Esophagus (tissue), 2 donors: Measurements from ENCODE around the gene TRAPPC12. TPM values are rescaled to one million over a fixed set of nuclear protein-coding genes. Genes with fewer than 3 reads are reported as not detected.
A peak's percentile ranks its signal among the peaks of the same experiment; 100 is the strongest.
"Not testable (repeated sequence)": the region's sequence is repeated elsewhere in the genome, so short reads cannot be mapped to it uniquely, and the experiment has no call there.

ENCODE experiments used
- H3K27ac ChIP-seq, 2 donors: one replicate each; pipeline ENCODE4 v1.5.1; 2013; ENCODE audit warnings: low read depth in 2 of 2, mild to moderate bottlenecking in 2 of 2, inconsistent platforms in 1 of 2, low read length in 1 of 2, moderate library complexity in 1 of 2
- H3K27me3 ChIP-seq, 2 donors: one replicate each; pipeline ENCODE4 v1.6.1; 2013; ENCODE audit warnings: low read length in 2 of 2, control low read depth in 1 of 2, mild to moderate bottlenecking in 1 of 2; ENCODE audit not compliant: insufficient read depth in 2 of 2, control insufficient read depth in 1 of 2
- H3K36me3 ChIP-seq, 2 donors: one replicate each; pipeline ENCODE4 v1.6.1; 2013; ENCODE audit warnings: low read length in 1 of 2; ENCODE audit not compliant: control insufficient read depth in 2 of 2, insufficient read depth in 2 of 2
- H3K4me1 ChIP-seq, 2 donors: one replicate each; pipeline ENCODE4 v1.6.1; 2013; ENCODE audit warnings: low read length in 1 of 2; ENCODE audit not compliant: control insufficient read depth in 2 of 2, insufficient read depth in 2 of 2
- H3K4me3 ChIP-seq, 2 donors: one replicate each; pipeline ENCODE4 v1.5.1; 2013; ENCODE audit warnings: low read length in 2 of 2, mild to moderate bottlenecking in 2 of 2, low read depth in 1 of 2, moderate library complexity in 1 of 2
- H3K9me3 ChIP-seq, 2 donors: one replicate each; pipeline ENCODE4 v1.6.1; 2013; ENCODE audit warnings: mild to moderate bottlenecking in 2 of 2, low read depth in 1 of 2, low read length in 1 of 2, moderate library complexity in 1 of 2; ENCODE audit not compliant: control insufficient read depth in 2 of 2, insufficient read depth in 1 of 2
- WGBS, 2 donors: extraction: QIAGEN DNeasy Blood & Tissue Kit; methylation state at CpG; one replicate each; pipeline ENCODE4 v1.1.7; 2013; 5-methylcytosine and 5-hydroxymethylcytosine counted together
- polyA plus RNA-seq, 2 donors: library from polyadenylated mRNA; stranded (reverse); fragments of 200-250 nt; gene quantifications; one replicate each; pipeline ENCODE4 v1.2.3, GENCODE V29; 2013
- donor health status: healthy with polysubstance abuse.
- donor health status: Bipolar disorder and iron deficiency.

TRAPPC12 gene
- polyA plus RNA-seq, 2 donors: 43.6 to 64.2 TPM

DNA sequence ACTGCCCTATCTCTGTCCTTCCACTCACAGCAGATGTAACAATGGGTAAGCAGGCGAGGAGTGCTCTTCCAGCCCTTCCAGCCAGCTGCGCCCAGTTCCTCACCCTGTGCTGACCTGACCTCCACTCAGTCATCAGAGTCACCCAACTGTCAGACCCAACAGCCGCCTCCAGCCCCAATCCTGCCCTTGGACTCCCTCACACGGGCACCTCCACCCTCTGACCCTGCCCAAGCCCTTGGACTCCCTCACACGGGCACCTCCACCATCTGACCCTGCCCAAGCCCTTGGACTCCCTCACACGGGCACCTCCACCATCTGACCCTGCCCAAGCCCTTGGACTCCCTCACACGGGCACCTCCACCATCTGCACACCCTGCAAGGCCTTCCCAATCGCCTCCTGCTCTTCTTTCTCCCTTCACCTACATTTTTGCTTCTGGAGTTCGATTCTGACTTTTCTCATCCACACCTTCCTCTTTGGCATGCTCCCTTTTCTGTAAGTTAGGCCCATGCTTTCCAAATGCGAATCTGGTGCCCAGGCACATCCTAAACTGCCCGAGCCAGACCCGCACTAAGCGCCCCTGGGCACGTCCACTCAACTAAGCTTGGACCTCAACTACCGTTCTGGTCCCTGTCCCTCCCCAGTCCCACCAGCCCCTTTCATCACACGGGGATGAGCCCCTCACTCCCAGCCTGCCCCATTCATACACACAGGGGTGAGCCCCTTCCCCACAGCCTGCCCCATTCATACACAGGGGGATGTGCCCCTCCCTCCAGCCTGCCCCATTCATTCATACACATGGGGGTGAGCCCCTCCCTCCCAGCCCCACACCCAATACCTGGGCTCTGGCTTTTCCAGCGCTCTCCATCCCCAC is 17.7 kb upstream of the TRAPPC12 start:
- no peaks in the 10 kb centered on the region for H3K36me3 ChIP-seq
- no peaks in the 10 kb centered on the region for H3K4me1 ChIP-seq
- peaks cover 0 to 3% of the 10 kb centered on the region in 2 donors for H3K9me3 ChIP-seq
- no peak overlapping the region for H3K27ac ChIP-seq
- H3K4me3 ChIP-seq: no peak overlapping the region
- 89 to 92% methylated on average over 17 of the region's 17 CpGs for WGBS, 2 donors
- H3K27me3 ChIP-seq: no peaks in the 10 kb centered on the region

DNA sequence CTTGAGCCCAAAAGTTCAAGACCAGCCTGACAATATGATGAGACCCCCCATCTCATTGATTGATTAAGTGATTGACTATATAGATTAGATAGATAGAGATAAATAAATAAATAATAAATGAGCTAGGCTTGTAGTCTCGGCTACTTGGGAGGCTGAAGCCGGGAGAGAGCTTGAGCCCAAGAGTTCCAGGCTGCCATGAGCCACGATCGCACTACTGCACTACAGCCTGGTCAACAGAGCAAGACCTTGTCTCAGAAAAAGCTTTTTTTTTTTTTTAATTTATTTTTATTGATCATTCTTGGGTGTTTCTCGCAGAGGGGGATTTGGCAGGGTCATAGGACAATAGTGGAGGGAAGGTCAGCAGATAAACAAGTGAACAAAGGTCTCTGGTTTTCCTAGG is 14.3 kb upstream of the TRAPPC12 start:
- WGBS, 2 donors: 91 to 93% methylated on average over 5 of the region's 5 CpGs
- Histone ChIP-seq H3K27me3 (no peaks in the 10 kb centered on the region), H3K4me1 (no peaks in the 10 kb centered on the region), H3K4me3 (no peak overlapping the region), H3K36me3 (no peaks in the 10 kb centered on the region), H3K9me3 (peaks cover 0 to 3% of the 10 kb centered on the region in 2 donors), H3K27ac (no peak overlapping the region)

DNA sequence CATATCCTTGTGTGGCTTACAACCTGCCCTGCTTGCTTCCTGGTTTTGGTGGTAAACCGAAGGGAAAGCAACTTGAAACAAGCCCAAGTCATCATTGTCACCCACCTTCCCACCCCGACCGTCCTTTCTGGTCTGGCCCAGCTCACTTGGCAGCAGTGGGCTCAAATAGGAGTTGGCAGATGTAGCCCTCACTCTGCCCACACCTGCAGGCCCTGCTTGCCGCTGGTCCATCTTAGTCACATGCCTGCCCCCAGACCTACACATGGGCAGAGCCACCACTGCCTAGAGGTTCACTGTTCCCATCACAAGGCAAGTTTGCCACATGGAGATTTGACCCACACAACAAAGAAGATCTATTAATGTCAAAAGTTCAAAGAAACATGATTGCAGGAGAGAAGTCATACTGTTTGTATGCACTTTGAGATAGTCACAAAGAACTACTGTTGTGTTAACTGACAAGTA is 11.2 kb upstream of the TRAPPC12 start:
- no peak overlapping the region for H3K4me3 ChIP-seq
- no peaks in the 10 kb centered on the region for H3K9me3 ChIP-seq
- no peak overlapping the region for H3K27ac ChIP-seq
- 96 to 97% methylated on average over 4 of the region's 4 CpGs for WGBS, 2 donors
- no peaks in the 10 kb centered on the region for H3K36me3 ChIP-seq
- no peaks in the 10 kb centered on the region for H3K27me3 ChIP-seq
- H3K4me1 ChIP-seq: no peaks in the 10 kb centered on the region

DNA sequence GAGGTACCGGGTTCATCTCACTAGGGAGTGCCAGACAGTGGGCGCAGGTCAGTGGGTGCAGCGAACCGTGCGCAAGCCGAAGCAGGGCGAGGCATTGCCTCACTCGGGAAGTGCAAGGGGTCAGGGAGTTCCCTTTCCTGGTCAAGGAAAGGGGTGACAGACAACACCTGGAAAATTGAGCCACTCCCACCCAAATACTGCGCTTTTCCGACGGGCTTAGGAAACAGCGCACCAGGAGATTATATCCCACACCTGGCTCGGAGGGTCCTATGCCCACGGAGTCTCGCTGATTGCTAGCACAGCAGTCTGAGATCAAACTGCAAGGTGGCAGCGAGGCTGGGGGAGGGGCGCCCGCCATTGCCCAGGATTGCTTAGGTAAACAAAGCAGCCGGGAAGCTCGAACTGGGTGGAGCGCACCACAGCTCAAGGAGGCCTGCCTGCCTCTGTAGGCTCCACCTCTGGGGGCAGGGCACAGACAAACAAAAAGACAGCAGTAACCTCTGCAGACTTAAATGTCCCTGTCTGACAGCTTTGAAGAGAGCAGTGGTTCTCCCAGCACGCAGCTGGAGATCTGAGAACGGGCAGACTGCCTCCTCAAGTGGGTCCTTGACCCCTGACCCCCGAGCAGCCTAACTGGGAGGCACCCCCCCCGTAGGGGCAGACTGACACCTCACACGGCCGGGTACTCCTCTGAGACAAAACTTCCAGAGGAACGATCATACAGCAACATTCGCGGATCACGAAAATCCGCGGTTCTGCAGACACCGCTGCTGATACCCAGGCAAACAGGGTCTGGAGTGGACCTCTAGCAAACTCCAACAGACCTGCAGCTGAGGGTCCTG is 9.9 kb upstream of the TRAPPC12 start:
- not testable (repeated sequence) for H3K9me3 ChIP-seq, H3K36me3 ChIP-seq, H3K4me1 ChIP-seq, H3K27me3 ChIP-seq, H3K27ac ChIP-seq, H3K4me3 ChIP-seq
- 89 to 94% methylated on average over 30 to 34 of the region's 34 CpGs for WGBS, 2 donors

DNA sequence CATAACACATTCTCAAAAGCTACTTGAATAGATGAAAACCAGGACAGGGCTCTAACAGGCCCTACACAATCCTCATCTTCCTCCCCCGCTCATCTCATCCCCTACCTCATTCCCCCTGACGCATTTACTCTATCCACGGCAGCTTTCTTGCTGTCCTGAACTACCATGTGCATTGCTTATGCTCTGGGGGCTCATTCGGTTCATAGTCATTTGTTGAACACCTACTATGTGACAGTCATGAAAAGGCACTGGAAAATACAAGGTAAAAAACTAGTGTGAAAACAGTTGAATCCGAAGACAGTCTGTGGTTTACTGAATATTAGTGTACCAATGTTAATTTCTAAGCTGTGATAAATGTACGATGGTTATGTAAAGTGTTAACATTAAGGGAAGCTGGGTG is 2.7 kb upstream of the TRAPPC12 start:
- H3K36me3 ChIP-seq: no peaks in the 10 kb centered on the region
- WGBS, 2 donors: 66 to 69% methylated on average over 6 of the region's 6 CpGs
- H3K9me3 ChIP-seq: peaks cover 0 to 4% of the 10 kb centered on the region in 2 donors
- H3K4me3 ChIP-seq: peak overlapping the region in 1 of 2 donors; percentile 67
- H3K27me3 ChIP-seq: no peaks in the 10 kb centered on the region
- H3K4me1 ChIP-seq: peaks cover 0 to 6% of the 10 kb centered on the region in 2 donors
- no peak overlapping the region for H3K27ac ChIP-seq

DNA sequence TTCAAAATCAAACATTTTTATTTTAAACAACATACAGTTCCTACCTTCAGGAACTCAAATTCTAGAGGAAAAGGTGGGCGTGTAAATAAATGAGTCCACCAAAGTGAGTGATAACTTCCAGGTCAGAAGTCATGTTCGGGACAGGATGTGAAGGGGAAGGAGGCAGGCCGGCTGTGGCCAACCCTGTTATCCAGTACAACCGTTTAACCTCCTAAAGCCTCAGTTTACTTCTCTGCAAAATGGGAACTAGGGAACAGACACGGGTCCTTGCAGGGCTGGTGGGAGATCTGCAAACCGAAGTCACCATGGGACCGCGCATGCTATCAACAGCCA is 2.2 kb upstream of the TRAPPC12 start:
- Histone ChIP-seq H3K36me3 (no peaks in the 10 kb centered on the region), H3K4me3 (peak overlapping the region; percentile 67 to 86), H3K27ac (peak overlapping the region; percentile 73 to 76), H3K4me1 (peaks cover 0 to 6% of the 10 kb centered on the region in 2 donors), H3K9me3 (peaks cover 0 to 4% of the 10 kb centered on the region in 2 donors), H3K27me3 (no peaks in the 10 kb centered on the region)
- 1% methylated on average over 8 of the region's 8 CpGs for WGBS, 2 donors

DNA sequence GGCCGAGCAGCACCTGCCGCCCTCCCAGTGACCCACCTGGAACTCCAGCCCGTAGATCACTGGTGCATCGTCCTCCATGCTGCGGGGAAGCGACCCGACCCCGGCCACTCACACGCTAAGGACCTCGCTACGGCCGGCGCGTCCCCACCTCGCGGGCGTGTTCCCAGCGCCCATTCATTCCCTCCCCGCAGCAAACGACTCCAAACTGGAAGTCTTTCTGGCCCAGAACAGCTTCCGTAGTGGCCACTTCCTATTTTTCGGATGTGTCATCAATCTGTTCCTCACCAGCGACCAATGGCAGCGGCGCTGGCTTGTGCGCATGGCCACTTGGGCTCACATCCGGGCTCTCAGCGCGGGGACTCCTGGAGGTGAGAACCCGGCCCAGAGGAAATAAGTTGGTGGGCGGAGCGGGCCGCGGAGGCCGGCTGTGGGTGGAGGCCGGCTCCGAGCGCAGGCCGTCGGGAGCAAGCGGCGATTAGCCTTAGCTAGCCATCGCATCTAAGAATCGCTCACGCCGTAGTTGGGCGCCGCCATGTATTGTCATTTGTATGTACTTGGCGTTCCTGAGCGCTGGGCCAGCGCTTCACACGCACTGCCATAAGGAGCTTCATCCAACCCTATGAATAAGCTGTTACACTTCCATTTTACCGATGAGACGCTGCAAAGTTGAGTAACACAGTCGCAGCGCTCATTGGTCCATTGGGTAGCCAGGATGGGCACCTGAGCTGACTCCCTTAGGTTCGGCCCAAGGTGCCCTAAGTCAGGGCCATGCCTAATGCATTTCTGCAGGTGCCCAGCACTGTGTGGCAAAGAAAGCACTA is 1.7 kb upstream of the TRAPPC12 start, which contains the start of gene EIPR1:
TSS of gene EIPR1 (minus strand) at position 207 of the 821 bp plus-strand sequence. CDS start at position 78, 129 bp downstream.
- H3K4me1 ChIP-seq: peaks cover 0 to 6% of the 10 kb centered on the region in 2 donors
- H3K36me3 ChIP-seq: no peaks in the 10 kb centered on the region
- H3K9me3 ChIP-seq: peaks cover 0 to 4% of the 10 kb centered on the region in 2 donors
- peak within 1 kb of the TSS; percentile 90 to 98 for H3K27ac ChIP-seq
- 1 to 2% methylated on average over 57 of the region's 57 CpGs for WGBS, 2 donors
- no peaks in the 10 kb centered on the region for H3K27me3 ChIP-seq
- H3K4me3 ChIP-seq: peak within 1 kb of the TSS; percentile 67 to 86

DNA sequence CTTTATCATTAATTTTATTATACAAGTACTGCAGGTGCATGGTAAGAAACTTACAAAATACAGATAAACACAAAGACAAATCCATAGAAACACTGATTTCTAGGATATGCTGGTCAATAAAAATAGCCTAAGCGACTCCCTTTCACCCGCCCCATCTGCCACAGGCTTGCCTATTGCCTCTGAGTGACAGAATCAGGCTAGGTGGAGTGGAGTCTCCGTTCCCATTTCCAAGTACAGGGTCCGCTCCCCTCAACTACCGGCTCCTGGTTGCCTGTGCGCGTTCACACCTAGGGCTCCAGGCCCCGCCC is 201 bp upstream of the TRAPPC12 start:
- Histone ChIP-seq H3K36me3 (no peaks in the 10 kb centered on the region), H3K9me3 (peaks cover 0 to 4% of the 10 kb centered on the region in 2 donors), H3K4me1 (peaks cover 0 to 6% of the 10 kb centered on the region in 2 donors), H3K27me3 (no peaks in the 10 kb centered on the region), H3K27ac (peak overlapping the region; percentile 97), H3K4me3 (peak overlapping the region; percentile 75 to 92)
- WGBS, 2 donors: 7 to 9% methylated on average over 8 of the region's 8 CpGs

DNA sequence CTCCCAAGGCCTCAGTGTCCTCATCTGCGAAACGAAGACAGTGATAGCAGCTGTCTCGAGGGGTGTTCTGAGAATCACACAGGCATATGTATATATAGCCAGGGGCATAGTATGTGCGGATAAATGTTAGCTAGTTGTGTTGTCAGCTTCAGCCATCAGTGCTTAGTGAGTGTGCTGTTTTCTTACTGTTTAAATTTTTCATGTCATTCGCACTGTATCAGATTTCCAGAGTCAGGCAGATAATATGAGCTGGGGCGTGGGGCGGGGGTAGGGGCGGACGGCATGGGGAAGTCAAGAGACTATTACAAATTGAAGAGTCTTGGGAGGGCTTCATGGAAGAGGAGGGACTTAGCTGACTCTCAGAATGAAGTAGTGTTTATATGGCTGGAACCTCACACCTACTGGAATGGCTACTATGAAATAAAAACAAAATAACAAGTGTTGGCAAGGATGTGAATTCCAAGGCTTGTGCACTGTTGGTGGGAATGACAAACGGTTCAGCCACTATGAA is 7.0 kb downstream of the TRAPPC12 start:
- Histone ChIP-seq H3K4me1 (no peaks in the 10 kb centered on the region), H3K27ac (no peak overlapping the region), H3K4me3 (no peak overlapping the region), H3K27me3 (no peaks in the 10 kb centered on the region), H3K36me3 (peaks cover 5 to 19% of the 10 kb centered on the region in 2 donors), H3K9me3 (no peaks in the 10 kb centered on the region)
- 89 to 90% methylated on average over 10 of the region's 10 CpGs for WGBS, 2 donors
